ENCODE results near the gene GLRX3. TPM values are rescaled to one million over a fixed set of nuclear protein-coding genes. Genes with fewer than 3 reads are reported as not detected.

Gene GLRX3
- total and polyA plus RNA-seq, 2 donors (not counting 3 experiments of a cell fraction or from before 2014, with no cell fraction given), result 71.6 to 132 TPM

DNA sequence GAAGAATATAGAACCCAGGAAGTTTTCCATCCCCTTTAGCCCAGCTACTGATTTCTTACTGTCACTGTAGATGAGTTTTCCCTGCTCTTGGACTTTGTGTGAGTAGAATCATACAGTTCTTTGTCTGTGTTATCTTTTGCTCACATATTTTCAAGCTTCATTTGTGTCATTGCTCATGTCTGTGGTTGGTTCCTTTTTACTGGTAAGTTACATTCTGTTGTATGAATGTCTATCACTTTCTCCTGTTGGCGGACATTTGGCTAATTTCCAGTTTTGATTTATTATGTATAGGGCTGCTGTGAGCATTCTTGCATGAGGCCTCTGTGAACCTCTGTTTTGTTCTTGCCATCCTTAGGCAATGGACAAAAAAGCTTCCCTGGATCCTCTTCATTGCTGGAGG is 5.3 kb downstream of the GLRX3 start:
- Histone ChIP-seq H3K9ac (replicated peaks; ENCODE audit: extremely low read depth, insufficient read depth, low read length) (no peak overlapping the region), H3K9me3 (replicated peaks; ENCODE audit: control insufficient read depth, insufficient read depth, low read length) (no peaks in the 10 kb centered on the region), H3K27me3 (ENCODE audit: control insufficient read depth in 2 of 2, insufficient read depth in 2 of 2, low read length in 2 of 2) (no peaks in the 10 kb centered on the region), H3K36me3 (ENCODE audit: control insufficient read depth in 2 of 2, extremely low read depth in 1 of 2, insufficient read depth in 2 of 2, low read length in 2 of 2) (peaks cover 8% of the 10 kb centered on the region in 2 experiments), H3K9me1 (replicated peaks; ENCODE audit: control insufficient read depth, extremely low read depth, insufficient read depth, low read length) (no peaks in the 10 kb centered on the region), H3K79me2 (ENCODE audit: control insufficient read depth, insufficient read depth, low read length) (peaks cover 95% of the 10 kb centered on the region), H4K20me1 (replicated peaks; ENCODE audit: control insufficient read depth, extremely low read depth, insufficient read depth, low read length) (peaks cover 4% of the 10 kb centered on the region), H3K4me2 (ENCODE audit: insufficient read depth, low read length) (no peak overlapping the region), H3K27ac (ENCODE audit: insufficient read depth, low read depth, low read length) (no peak overlapping the region), H2AFZ (ENCODE audit: low read depth, low read length) (no peak overlapping the region), H3K4me3 (replicated peaks in 1 of 3; ENCODE audit: insufficient read depth in 1 of 3, low read depth in 1 of 3, low read length in 3 of 3) (no peak overlapping the region), H3K4me1 (ENCODE audit: control insufficient read depth, extremely low read depth, insufficient read depth, low read length) (peaks cover 16% of the 10 kb centered on the region)
- ChIA-PET CTCF (interaction anchor here (0.6 to 1.3 kb wide), 2 partner anchors 32 to 1098 kb away, joined by 3 to 8 read pairs; no protein-coding TSS in a partner anchor), POLR2A (interaction anchor here (1.2 kb wide), 1 partner anchor 31 kb away, joined by 5 read pairs; the partner anchor contains the start of gene C10orf143)
- dilution Hi-C loops (cut with MboI; ENCODE audit: extremely low pct_ligation_motif_present, low sequenced_read_pairs) (no loop called here), intact Hi-C loops (cut with micrococcal nuclease) (no loop called here)
- FAIRE-seq (peak; percentile 54), DNase-seq (ENCODE audit: low read depth, low spot score) (peak; percentile 10)
- no peak for TF ChIP-seq MYC (IDR thresholded peaks at IDR 0.05; ENCODE audit: low read depth, low read length)
- TF ChIP-seq POLR2AphosphoS5 (IDR thresholded peaks at IDR 0.05; ENCODE audit: insufficient read depth, low read depth, low read length), result no peak
- no peak for TF ChIP-seq FOS (IDR thresholded peaks at IDR 0.05; ENCODE audit: borderline replicate concordance, insufficient read depth, low read length)
- TF ChIP-seq, protein P1, sequence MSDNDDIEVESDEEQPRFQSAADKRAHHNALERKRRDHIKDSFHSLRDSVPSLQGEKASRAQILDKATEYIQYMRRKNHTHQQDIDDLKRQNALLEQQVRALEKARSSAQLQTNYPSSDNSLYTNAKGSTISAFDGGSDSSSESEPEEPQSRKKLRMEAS (IDR thresholded peaks at IDR 0.05; ENCODE audit: insufficient read depth, insufficient read length), result no peak
- TF ChIP-seq, protein P2, sequence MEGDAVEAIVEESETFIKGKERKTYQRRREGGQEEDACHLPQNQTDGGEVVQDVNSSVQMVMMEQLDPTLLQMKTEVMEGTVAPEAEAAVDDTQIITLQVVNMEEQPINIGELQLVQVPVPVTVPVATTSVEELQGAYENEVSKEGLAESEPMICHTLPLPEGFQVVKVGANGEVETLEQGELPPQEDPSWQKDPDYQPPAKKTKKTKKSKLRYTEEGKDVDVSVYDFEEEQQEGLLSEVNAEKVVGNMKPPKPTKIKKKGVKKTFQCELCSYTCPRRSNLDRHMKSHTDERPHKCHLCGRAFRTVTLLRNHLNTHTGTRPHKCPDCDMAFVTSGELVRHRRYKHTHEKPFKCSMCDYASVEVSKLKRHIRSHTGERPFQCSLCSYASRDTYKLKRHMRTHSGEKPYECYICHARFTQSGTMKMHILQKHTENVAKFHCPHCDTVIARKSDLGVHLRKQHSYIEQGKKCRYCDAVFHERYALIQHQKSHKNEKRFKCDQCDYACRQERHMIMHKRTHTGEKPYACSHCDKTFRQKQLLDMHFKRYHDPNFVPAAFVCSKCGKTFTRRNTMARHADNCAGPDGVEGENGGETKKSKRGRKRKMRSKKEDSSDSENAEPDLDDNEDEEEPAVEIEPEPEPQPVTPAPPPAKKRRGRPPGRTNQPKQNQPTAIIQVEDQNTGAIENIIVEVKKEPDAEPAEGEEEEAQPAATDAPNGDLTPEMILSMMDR (IDR thresholded peaks at IDR 0.05; ENCODE audit: extremely low read depth in 1 of 2, insufficient read depth in 1 of 2, low read depth in 1 of 2, low read length in 2 of 2), result no peak
- no peak for TF ChIP-seq JUN (IDR thresholded peaks at IDR 0.05; ENCODE audit: borderline replicate concordance, insufficient read depth, insufficient read length, low read depth)
- no peak for TF ChIP-seq EZH2 (IDR thresholded peaks at IDR 0.05; ENCODE audit: borderline replicate concordance, low read depth, low read length, severe bottlenecking)
- no peak for TF ChIP-seq POLR2A (IDR thresholded peaks at IDR 0.05; ENCODE audit: low read depth, low read length)
- TF ChIP-seq GATA2 (IDR thresholded peaks at IDR 0.05; ENCODE audit: insufficient read depth, insufficient read length, low read depth, low read length), result no peak
- BruUV-seq (replicated peaks), result no TSS peak

Data from endothelial cell of umbilical vein (primary cell).